Activated T-helper 2 cell treated with anti-CD3 and anti-CD28 coated beads, Interferon-gamma antibody, Interleukin-2, Interleukin-4, amounts not matched to agents 10 μg/mL and 5 μg/mL and 100 μg/mL, durations not matched to agents 14 hours and 24 hours and 36 hours (primary cell): Measurements from ENCODE around the gene RIPK1. TPM values are rescaled to one million over a fixed set of nuclear protein-coding genes. Genes with fewer than 3 reads are reported as not detected.
A peak's percentile ranks its signal among the peaks of the same experiment; 100 is the strongest.
"Not testable (repeated sequence)": the region's sequence is repeated elsewhere in the genome, so short reads cannot be mapped to it uniquely, and the experiment has no call there.

Source experiments
- DNase-seq: peaks from one replicate; pipeline ENCODE4 v3.0.0; 2021; ENCODE audit warnings: low spot score
- H3K27ac Mint-ChIP-seq: one replicate; pipeline ENCODE4 v1.8.0; 2021; ENCODE audit warnings: mixed read lengths
- H3K27me3 Mint-ChIP-seq: one replicate; pipeline ENCODE4 v1.8.0; 2021; ENCODE audit warnings: low read depth, mixed read lengths
- H3K36me3 Mint-ChIP-seq: one replicate; pipeline ENCODE4 v1.8.0; 2021; ENCODE audit warnings: low read depth, mixed read lengths
- H3K4me1 Mint-ChIP-seq: one replicate; pipeline ENCODE4 v1.8.0; 2021; ENCODE audit warnings: low read depth, mixed read lengths
- H3K4me3 Mint-ChIP-seq: one replicate; pipeline ENCODE4 v1.8.0; 2021; ENCODE audit warnings: low read depth, mild to moderate bottlenecking, moderate library complexity, mixed read lengths
- H3K9me3 Mint-ChIP-seq: one replicate; pipeline ENCODE4 v1.8.0; 2021; ENCODE audit warnings: mixed read lengths
- intact Hi-C: fragments of 100-400 bp; cut with micrococcal nuclease; formaldehyde crosslinking; loops from one replicate; pipeline ENCODE4 v1.15.1; 2023
- total RNA-seq: library from RNA; stranded (reverse); gene quantifications from 2 replicates; pipeline ENCODE4 v1.2.3, GENCODE V29; 2022

RIPK1 gene
- total RNA-seq, 1 donor from 2014 or later: 18.3 TPM

GRCh38 chr6:3152689-3153088 is 84.4 kb downstream of the RIPK1 start:
- Mint-ChIP-seq H3K9me3 (no peaks in the 10 kb centered on the region), H3K36me3 (peaks cover 8% of the 10 kb centered on the region), H3K4me3 (no peak overlapping the region), H3K27ac (no peak overlapping the region), H3K27me3 (peaks cover 23% of the 10 kb centered on the region), H3K4me1 (peaks cover 6% of the 10 kb centered on the region)
- DNase-seq: no peak
- intact Hi-C loops: no loop called here

GRCh38 chr6:3155416-3155815 is 87.1 kb downstream of the RIPK1 start:
- intact Hi-C loops: not testable (repeated sequence)
- Mint-ChIP-seq H3K4me1 (peaks cover 15% of the 10 kb centered on the region), H3K4me3 (peak overlapping the region; percentile 6)

DNA sequence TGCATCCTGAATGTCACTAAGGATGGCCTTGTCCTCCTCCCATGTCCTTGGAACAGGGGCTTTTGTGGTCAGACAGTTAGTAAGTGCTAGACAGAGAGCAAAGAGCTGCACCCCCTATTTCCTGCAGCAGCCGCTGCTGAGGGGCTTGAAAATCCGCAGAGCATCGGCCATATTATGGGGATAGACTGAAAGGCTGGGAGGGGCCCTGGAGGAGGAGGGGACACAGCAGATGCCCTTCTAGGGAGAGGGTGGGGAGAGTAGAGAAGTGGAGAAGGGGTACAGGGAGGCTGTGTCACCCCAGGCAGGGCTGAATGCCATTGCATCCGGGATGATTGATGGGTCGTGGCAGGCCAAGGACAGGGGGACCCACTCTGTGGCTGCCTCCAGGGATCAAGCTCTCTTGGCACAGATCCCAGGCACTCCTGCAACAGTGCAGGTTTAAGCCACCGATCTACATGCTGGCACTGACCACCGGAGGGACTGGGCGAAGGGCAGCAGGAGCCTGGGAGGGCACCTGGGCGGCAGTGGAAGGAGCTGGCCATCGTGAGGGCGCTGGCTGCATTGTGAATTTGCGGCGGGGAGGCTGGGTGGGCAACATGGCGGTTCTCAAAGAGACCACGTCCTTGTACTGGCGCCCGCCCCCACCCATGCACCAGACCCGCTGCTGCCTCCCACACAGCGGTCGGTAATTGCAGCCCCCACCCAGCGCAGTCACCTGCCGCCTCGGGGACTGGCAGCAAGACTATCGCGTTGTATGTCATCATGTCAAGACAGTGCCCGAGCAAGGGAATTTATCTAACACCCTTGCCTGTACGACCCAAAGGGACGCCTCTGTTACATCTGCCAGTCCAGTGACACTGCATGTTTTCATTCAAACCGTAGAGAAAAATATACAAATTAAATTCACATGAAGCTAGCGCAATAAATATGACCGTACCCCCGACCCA is 88.2 kb downstream of the RIPK1 start:
- peak overlapping the region; percentile 79 for H3K4me3 Mint-ChIP-seq
- H3K36me3 Mint-ChIP-seq: peaks cover 13% of the 10 kb centered on the region
- peaks cover 16% of the 10 kb centered on the region for H3K4me1 Mint-ChIP-seq
- H3K27me3 Mint-ChIP-seq: peaks cover 44% of the 10 kb centered on the region
- H3K27ac Mint-ChIP-seq: peak overlapping the region; percentile 52
- not testable (repeated sequence) for DNase-seq, H3K9me3 Mint-ChIP-seq
- intact Hi-C loops: loop anchor here (1.0 kb wide), 2 partner anchors 24 to 38 kb away; partner anchors contain the start of gene BPHL

More at GRCh38 chr6:3155416-3155815, 87.1 kb downstream of the RIPK1 start:
- not testable (repeated sequence) for H3K27ac Mint-ChIP-seq, H3K9me3 Mint-ChIP-seq, DNase-seq
- H3K27me3 Mint-ChIP-seq: peaks cover 40% of the 10 kb centered on the region
- peaks cover 13% of the 10 kb centered on the region for H3K36me3 Mint-ChIP-seq

DNA sequence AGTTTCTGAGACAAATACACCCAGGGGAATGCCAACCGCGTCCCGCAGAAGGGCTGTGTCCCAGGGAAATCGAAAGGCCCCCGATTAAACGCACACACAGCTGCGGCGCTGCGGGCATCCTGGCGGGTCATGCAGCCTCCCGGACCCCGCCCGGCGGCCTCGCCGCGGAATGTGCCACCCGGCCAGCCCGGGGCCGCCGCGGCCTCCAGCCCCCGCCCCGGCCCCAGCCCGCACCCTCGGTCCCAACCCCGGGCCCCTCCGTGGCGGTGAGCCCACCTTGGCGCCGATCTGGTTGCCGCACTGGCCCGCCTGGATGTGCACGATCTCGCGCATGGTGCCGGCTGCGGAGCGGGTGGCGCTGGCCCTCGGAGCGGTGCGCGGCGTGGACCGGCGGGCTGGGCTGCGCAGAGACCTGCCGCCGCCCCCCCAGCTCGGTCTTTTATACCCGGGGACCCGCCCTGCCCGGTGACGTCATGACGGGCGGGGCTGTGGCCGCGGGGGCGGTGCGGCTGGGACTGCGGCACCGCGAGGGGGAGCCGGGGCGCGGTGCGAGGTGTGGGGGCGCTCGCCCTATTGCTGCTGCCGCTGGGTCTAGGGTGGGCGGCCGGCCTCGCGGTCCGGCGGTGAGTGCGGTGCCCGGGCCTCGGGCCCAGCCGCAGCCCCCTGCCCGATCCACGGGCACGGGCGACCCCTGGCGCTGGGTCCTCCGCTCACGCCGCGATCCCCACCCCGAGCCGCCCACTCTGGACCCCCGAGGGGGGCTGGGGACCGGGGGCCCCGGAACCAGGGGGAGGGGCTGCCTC is 89.0 kb downstream of the RIPK1 start, which contains the start of gene TUBB2A:
Gene TUBB2A, minus strand, starts transcription at position 414 of the 803 bp plus-strand sequence. Its CDS starts 81 bp downstream, at position 333.
- peak within 1 kb of the TSS; percentile 80 for H3K4me3 Mint-ChIP-seq
- intact Hi-C loops: loop anchor here (1.0 kb wide), 1 partner anchor 39 kb away; the partner anchor contains the start of gene BPHL
- peaks cover 16% of the 10 kb centered on the region for H3K4me1 Mint-ChIP-seq
- peak; percentile 78 for DNase-seq
- H3K36me3 Mint-ChIP-seq: peaks cover 13% of the 10 kb centered on the region
- H3K27ac Mint-ChIP-seq: peak within 1 kb of the TSS; percentile 52
- H3K27me3 Mint-ChIP-seq: peaks cover 46% of the 10 kb centered on the region
- H3K9me3 Mint-ChIP-seq: peaks cover 4% of the 10 kb centered on the region

- DNase-seq: peak; percentile 19
- peaks cover 55% of the 10 kb centered on the region for H3K27me3 Mint-ChIP-seq
These were observed 91.8 kb downstream of the RIPK1 start for GRCh38 chr6:3159805-3160781.

GRCh38 chr6:3162067-3162497 is 93.8 kb downstream of the RIPK1 start:
- H3K9me3 Mint-ChIP-seq: peaks cover 4% of the 10 kb centered on the region
- intact Hi-C loops: no loop called here
- H3K27ac Mint-ChIP-seq: no peak overlapping the region
- H3K36me3 Mint-ChIP-seq: peaks cover 5% of the 10 kb centered on the region
- H3K4me1 Mint-ChIP-seq: peaks cover 20% of the 10 kb centered on the region
- no peak for DNase-seq
- no peak overlapping the region for H3K4me3 Mint-ChIP-seq
- H3K27me3 Mint-ChIP-seq: peaks cover 55% of the 10 kb centered on the region

More at GRCh38 chr6:3159805-3160781, 91.8 kb downstream of the RIPK1 start:
- Mint-ChIP-seq H3K36me3 (peaks cover 10% of the 10 kb centered on the region), H3K27ac (no peak overlapping the region), H3K4me3 (peak overlapping the region; percentile 1), H3K9me3 (peaks cover 4% of the 10 kb centered on the region), H3K4me1 (peaks cover 23% of the 10 kb centered on the region)
- intact Hi-C loops: loop anchor here (1.0 to 2.0 kb wide), 2 partner anchors 49 to 69 kb away; no protein-coding TSS in a partner anchor

DNA sequence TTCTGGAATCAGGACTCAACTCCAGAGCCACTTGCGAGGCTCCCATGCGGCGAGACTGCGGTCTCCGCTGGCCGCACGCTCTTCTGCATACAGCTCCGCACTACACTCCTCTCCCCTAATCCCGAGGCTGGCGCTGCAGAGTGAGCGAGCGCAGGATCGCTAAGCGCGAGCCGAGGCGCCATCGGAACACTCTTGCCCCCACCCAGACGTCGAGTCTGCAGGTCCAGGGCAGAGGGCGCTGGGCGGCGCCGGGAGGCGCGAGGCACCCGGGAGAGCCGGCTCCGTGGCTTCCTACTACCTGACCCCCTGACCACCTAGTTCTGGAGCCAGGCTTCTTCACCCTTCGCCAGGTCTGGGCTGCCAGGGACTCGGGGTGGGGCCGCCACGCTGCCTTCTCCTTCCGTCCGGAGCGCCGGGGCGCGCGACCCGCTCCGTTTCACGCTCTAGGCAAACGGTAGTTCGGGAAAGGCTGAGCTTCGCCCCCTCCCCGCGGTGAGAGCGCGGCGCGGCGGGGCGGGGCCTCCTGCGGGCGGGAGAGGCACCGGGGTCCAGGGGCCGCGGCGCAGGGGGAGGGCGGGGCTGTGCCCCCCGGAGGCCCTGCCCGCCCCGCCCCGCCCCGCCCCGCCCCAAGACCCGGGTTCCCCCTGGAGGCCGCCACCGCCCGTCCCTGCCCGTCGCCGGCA is 94.4 kb downstream of the RIPK1 start:
- H3K27ac Mint-ChIP-seq: no peak overlapping the region
- peaks cover 20% of the 10 kb centered on the region for H3K4me1 Mint-ChIP-seq
- peaks cover 5% of the 10 kb centered on the region for H3K36me3 Mint-ChIP-seq
- intact Hi-C loops: no loop called here
- peaks cover 58% of the 10 kb centered on the region for H3K27me3 Mint-ChIP-seq
- peak; percentile 22 for DNase-seq
- peak overlapping the region; percentile 83 for H3K4me3 Mint-ChIP-seq
- H3K9me3 Mint-ChIP-seq: peaks cover 4% of the 10 kb centered on the region

- Mint-ChIP-seq H3K27me3 (peaks cover 58% of the 10 kb centered on the region), H3K9me3 (peaks cover 4% of the 10 kb centered on the region), H3K4me1 (peaks cover 18% of the 10 kb centered on the region), H3K4me3 (peak overlapping the region; percentile 83), H3K27ac (no peak overlapping the region), H3K36me3 (peaks cover 5% of the 10 kb centered on the region)
- intact Hi-C loops: no loop called here
- DNase-seq: no peak
These were observed 94.9 kb downstream of the RIPK1 start for GRCh38 chr6:3163248-3163594.

- Mint-ChIP-seq H3K4me3 (no peak overlapping the region), H3K36me3 (peaks cover 5% of the 10 kb centered on the region), H3K4me1 (peaks cover 17% of the 10 kb centered on the region), H3K9me3 (peaks cover 4% of the 10 kb centered on the region), H3K27me3 (peaks cover 52% of the 10 kb centered on the region), H3K27ac (no peak overlapping the region)
- intact Hi-C loops: no loop called here
- DNase-seq: no peak
These were observed 96.1 kb downstream of the RIPK1 start for GRCh38 chr6:3164388-3164787.
